Suprapubic skin (tissue), 4 donors: Measurements from ENCODE around the gene CIB4. TPM values are rescaled to one million over a fixed set of nuclear protein-coding genes. Genes with fewer than 3 reads are reported as not detected.

Source experiments
- DNase-seq, 2 donors: peaks; one replicate each; pipeline ENCODE4 v3.0.0-alpha.2; 2019; ENCODE audit warnings: low spot score in 2 of 2
- H3K27ac ChIP-seq: fragments of 200-600 bp; sonication (generic); one replicate; pipeline ENCODE4 v1.5.1; 2019
- H3K27me3 ChIP-seq: fragments of 200-600 bp; sonication (generic); one replicate; pipeline ENCODE4 v1.5.1; 2019
- H3K36me3 ChIP-seq: fragments of 200-600 bp; sonication (generic); one replicate; pipeline ENCODE4 v1.5.1; 2019
- H3K4me1 ChIP-seq: fragments of 200-600 bp; sonication (generic); one replicate; pipeline ENCODE4 v1.5.1; 2019
- H3K4me3 ChIP-seq: fragments of 200-600 bp; sonication (generic); one replicate; pipeline ENCODE4 v1.5.1; 2019; ENCODE audit warnings: mild to moderate bottlenecking
- H3K9me3 ChIP-seq: fragments of 200-600 bp; sonication (generic); one replicate; pipeline ENCODE4 v1.5.1; 2019
- EP300 ChIP-seq: sonication (generic); formaldehyde crosslinking; IDR thresholded peaks from one replicate; pipeline ENCODE4 v1.6.1; 2017; ENCODE audit warnings: antibody characterized with exemption
- POLR2A ChIP-seq, 2 donors: fragments of 450-650 bp; IDR thresholded peaks; one replicate each; pipeline ENCODE4 v1.6.1; 2017; ENCODE audit warnings: antibody characterized with exemption in 2 of 2, mild to moderate bottlenecking in 2 of 2, moderate library complexity in 2 of 2
- POLR2AphosphoS5 ChIP-seq, 3 donors: sonication (generic); formaldehyde crosslinking; IDR thresholded peaks; one replicate each; pipeline ENCODE4 v1.6.1; 2017; ENCODE audit warnings: antibody characterized with exemption in 3 of 3
- WGBS: methylation state at CpG from one replicate; pipeline ENCODE4 v1.1.5; 2018; 5-methylcytosine and 5-hydroxymethylcytosine counted together
- total RNA-seq, 4 donors: library from RNA; depleted of rRNA; stranded (reverse); fragments of >200 nt; gene quantifications; one replicate each; pipeline ENCODE4 v1.1.0, GENCODE V29; 2016
- TF ChIP-seq, protein P1 (sequence below), 2 donors: fragments of 200-600 bp in 1 of 2; fragments of 450-650 bp in 1 of 2; sonication (generic) in 1 of 2; IDR thresholded peaks; one replicate each; pipeline ENCODE4 v1.5.1; 2016 to 2019; ENCODE audit warnings: antibody characterized with exemption in 2 of 2, mild to moderate bottlenecking in 1 of 2, moderate library complexity in 1 of 2

Gene CIB4
- total RNA-seq, 4 donors from 2014 or later, result not detected

DNA sequence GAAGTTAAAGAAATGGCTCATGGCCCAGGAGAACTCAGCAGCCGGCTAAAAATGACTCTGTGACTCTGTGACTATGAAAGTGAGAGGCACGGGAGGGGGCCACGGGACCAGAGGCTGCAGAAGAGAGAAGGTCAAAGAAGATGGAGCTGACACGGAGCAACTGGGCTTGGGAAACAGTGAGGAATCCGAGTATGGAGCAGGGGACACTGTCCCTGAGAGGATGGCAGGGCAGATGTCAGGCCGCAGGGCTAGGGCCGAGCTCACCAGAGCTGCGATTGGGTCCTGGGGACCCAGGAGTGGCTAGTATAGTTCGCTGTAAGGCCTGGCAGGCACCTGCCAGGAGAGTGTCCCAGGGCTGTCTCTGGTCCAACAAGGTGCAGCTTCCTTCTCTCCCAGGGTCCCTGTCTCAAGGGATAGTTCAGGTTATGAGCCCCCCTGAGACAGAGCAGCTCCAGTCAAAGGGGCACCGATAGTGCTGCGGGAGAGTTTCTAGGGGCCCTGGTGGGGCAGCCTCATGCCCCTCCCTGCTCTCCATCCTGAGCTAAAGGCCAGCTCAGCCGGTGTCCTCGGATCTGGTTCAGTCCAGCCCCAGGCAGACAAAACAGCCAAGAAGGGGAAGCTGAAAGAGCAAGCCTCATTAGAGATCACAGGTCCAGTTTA is 42.7 kb downstream of the CIB4 start:
- no peaks in the 10 kb centered on the region for H3K4me1 ChIP-seq
- H3K9me3 ChIP-seq, result no peaks in the 10 kb centered on the region
- H3K27ac ChIP-seq, result no peak overlapping the region
- 76% methylated on average over 12 of the region's 13 CpGs for WGBS
- peak in 1 of 2 donors; percentile 72 for DNase-seq
- peaks cover 42% of the 10 kb centered on the region for H3K27me3 ChIP-seq
- TF ChIP-seq, protein P1, sequence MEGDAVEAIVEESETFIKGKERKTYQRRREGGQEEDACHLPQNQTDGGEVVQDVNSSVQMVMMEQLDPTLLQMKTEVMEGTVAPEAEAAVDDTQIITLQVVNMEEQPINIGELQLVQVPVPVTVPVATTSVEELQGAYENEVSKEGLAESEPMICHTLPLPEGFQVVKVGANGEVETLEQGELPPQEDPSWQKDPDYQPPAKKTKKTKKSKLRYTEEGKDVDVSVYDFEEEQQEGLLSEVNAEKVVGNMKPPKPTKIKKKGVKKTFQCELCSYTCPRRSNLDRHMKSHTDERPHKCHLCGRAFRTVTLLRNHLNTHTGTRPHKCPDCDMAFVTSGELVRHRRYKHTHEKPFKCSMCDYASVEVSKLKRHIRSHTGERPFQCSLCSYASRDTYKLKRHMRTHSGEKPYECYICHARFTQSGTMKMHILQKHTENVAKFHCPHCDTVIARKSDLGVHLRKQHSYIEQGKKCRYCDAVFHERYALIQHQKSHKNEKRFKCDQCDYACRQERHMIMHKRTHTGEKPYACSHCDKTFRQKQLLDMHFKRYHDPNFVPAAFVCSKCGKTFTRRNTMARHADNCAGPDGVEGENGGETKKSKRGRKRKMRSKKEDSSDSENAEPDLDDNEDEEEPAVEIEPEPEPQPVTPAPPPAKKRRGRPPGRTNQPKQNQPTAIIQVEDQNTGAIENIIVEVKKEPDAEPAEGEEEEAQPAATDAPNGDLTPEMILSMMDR (IDR thresholded peaks at IDR 0.05), result no peak
- no peak for TF ChIP-seq POLR2AphosphoS5 (IDR thresholded peaks at IDR 0.05)
- no peak for TF ChIP-seq POLR2A (IDR thresholded peaks at IDR 0.05)
- no peak for TF ChIP-seq EP300
- H3K36me3 ChIP-seq, result no peaks in the 10 kb centered on the region
- H3K4me3 ChIP-seq, result no peak overlapping the region

DNA sequence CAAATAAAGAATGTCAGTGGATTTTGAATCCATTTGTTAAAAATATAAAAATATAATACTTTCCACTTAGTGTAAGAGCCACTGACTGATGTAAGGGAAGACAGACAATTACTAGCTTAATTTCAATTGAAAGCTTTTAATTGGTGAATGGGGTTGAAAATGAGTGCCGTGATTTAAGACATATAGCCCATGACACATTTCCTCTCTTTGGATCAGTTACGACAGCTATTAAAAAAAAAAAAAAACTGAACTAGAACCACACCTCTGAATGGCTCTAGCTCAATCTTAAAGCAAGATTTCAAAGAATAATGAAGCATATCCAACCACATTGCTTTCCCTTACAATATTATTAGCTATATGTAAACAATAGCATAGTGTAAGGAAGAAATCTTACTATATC is 44.0 kb downstream of the CIB4 start:
- Histone ChIP-seq H3K4me1 (no peaks in the 10 kb centered on the region), H3K27me3 (peaks cover 43% of the 10 kb centered on the region), H3K9me3 (no peaks in the 10 kb centered on the region), H3K27ac (no peak overlapping the region), H3K4me3 (no peak overlapping the region), H3K36me3 (no peaks in the 10 kb centered on the region)
- no peak for TF ChIP-seq EP300
- no peak for TF ChIP-seq POLR2AphosphoS5 (IDR thresholded peaks at IDR 0.05)
- TF ChIP-seq, protein P1 (IDR thresholded peaks at IDR 0.05), result no peak
- TF ChIP-seq POLR2A (IDR thresholded peaks at IDR 0.05), result no peak
- no peak for DNase-seq
- 27% methylated on average over 2 of the region's 2 CpGs for WGBS

DNA sequence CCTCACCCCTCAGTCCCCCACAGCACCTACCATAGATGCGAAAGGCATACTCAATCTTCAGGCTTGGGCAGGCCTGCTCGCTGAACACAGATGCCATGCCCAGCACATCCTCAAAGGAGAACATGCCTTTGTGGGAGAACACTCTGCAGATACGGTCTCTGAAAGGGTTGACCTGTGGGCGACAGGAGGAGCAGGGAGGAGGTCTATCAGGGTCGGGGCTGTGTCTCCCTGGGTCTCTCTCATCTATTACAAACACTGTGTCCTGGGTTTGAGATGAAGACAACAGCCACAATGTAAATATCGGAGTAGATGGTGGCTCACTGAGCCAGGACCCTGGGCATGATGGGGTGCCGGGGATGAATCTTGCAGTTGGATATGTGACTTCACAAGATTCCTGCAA is 46.0 kb downstream of the CIB4 start:
- Histone ChIP-seq H3K4me3 (no peak overlapping the region), H3K36me3 (no peaks in the 10 kb centered on the region), H3K27ac (no peak overlapping the region), H3K4me1 (no peaks in the 10 kb centered on the region), H3K9me3 (no peaks in the 10 kb centered on the region), H3K27me3 (peaks cover 43% of the 10 kb centered on the region)
- TF ChIP-seq, protein P1 (IDR thresholded peaks at IDR 0.05), result no peak
- TF ChIP-seq EP300, result no peak
- no peak for TF ChIP-seq POLR2A (IDR thresholded peaks at IDR 0.05)
- TF ChIP-seq POLR2AphosphoS5 (IDR thresholded peaks at IDR 0.05), result no peak
- WGBS, result 85% methylated on average over 7 of the region's 7 CpGs
- DNase-seq, result peak in 1 of 2 donors; percentile 11

DNA sequence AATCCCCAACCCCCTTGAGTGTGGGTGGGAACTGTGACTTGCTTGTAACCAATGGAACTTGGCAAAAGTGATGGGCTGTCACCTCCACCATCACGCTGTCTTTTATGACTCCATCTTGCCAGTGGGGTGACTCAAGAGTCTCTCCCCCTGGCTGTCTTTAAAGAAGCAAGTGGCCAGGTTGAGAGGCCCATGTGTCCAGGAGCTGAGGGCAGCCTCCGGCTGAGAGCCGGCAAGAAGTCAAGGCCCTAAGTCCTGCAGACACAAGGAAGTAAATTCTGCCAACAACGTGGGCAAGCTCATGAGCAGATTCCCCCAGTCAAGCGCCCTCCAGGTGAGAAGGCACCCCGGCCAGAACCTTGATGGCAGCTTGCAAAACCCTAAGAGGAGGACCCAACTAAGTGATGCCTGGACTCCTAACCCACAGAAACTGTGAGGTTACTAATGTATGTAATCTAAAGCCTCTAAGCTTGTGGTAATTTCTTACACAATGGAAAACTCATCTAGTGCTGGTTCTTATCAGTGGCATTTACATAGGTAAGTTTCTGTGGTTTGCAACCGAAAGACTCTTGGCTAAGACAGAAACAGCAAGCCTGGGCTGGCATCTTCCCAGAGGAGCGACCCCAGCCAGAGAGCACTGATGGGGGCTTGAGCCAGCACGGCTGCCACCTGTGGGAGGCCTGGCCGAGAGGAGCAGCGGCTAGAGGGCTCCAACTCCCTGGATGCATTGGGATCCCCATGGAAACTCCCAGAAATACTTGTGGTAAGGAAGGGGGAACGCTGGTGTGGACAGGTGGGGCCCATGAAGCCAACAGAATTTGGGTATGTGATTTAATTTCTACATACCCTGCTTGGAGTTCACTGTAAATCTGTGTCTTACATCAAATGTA is 49.3 kb downstream of the CIB4 start:
- WGBS, result 81% methylated on average over 11 of the region's 12 CpGs
- no peak overlapping the region for H3K27ac ChIP-seq
- H3K9me3 ChIP-seq, result no peaks in the 10 kb centered on the region
- peak; percentile 25 to 52 for DNase-seq
- no peak overlapping the region for H3K4me3 ChIP-seq
- peaks cover 46% of the 10 kb centered on the region for H3K27me3 ChIP-seq
- no peaks in the 10 kb centered on the region for H3K4me1 ChIP-seq
- TF ChIP-seq POLR2AphosphoS5 (IDR thresholded peaks at IDR 0.05) (no peak), EP300 (no peak), POLR2A (IDR thresholded peaks at IDR 0.05) (no peak)
- TF ChIP-seq, protein P1 (IDR thresholded peaks at IDR 0.05), result no peak
- H3K36me3 ChIP-seq, result no peaks in the 10 kb centered on the region

- H3K27me3 ChIP-seq, result peaks cover 54% of the 10 kb centered on the region
- no peak overlapping the region for H3K4me3 ChIP-seq
- peak in 1 of 2 donors; percentile 38 for DNase-seq
Observed at GRCh38 chr2:26590980-26591618, 50.1 kb downstream of the CIB4 start.

More at GRCh38 chr2:26590980-26591618, 50.1 kb downstream of the CIB4 start:
- Histone ChIP-seq H3K4me1 (no peaks in the 10 kb centered on the region), H3K27ac (no peak overlapping the region), H3K36me3 (no peaks in the 10 kb centered on the region), H3K9me3 (no peaks in the 10 kb centered on the region)
- 77% methylated on average over 8 of the region's 11 CpGs for WGBS
- TF ChIP-seq EP300, result no peak
- no peak for TF ChIP-seq POLR2AphosphoS5 (IDR thresholded peaks at IDR 0.05)
- TF ChIP-seq, protein P1 (IDR thresholded peaks at IDR 0.05), result no peak
- no peak for TF ChIP-seq POLR2A (IDR thresholded peaks at IDR 0.05)
